Subcutaneous adipose tissue (tissue), 4 donors: ENCODE data around the gene VSTM2B. TPM values are rescaled to one million over a fixed set of nuclear protein-coding genes. Genes with fewer than 3 reads are reported as not detected.

Source experiments
- CTCF ChIP-seq: fragments of 450-650 bp; IDR thresholded peaks from one replicate; pipeline ENCODE4 v1.5.1; 2016; ENCODE audit warnings: low read depth, mild to moderate bottlenecking, control low read depth, antibody characterized with exemption, moderate library complexity
- total RNA-seq, 4 donors: library from RNA; depleted of rRNA; stranded (reverse); fragments of >200 nt; gene quantifications; one replicate each; pipeline ENCODE4 v1.1.0, GENCODE V29; 2016

VSTM2B gene
- total RNA-seq, 4 donors from 2014 or later = not detected

DNA sequence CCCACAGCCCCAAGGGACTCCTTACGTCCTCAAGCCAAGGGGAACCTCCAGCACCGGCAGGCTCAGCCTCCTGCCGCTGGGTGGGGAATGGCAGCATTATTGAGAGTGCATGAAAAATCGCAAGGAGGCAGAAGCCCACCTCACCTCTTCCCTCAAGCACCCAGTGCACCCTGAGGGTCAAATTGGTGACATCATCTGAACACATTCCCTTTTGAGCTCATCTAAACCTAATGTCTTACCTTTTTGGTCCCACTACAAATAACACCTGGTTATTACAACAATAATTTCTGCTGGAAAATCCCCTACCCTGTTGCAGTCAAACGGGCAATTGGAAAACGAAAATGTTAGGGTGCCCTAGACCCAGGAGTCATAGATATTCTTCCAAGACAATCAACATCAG lies 68.1 kb downstream of the VSTM2B start:
- no peak for TF ChIP-seq CTCF

DNA sequence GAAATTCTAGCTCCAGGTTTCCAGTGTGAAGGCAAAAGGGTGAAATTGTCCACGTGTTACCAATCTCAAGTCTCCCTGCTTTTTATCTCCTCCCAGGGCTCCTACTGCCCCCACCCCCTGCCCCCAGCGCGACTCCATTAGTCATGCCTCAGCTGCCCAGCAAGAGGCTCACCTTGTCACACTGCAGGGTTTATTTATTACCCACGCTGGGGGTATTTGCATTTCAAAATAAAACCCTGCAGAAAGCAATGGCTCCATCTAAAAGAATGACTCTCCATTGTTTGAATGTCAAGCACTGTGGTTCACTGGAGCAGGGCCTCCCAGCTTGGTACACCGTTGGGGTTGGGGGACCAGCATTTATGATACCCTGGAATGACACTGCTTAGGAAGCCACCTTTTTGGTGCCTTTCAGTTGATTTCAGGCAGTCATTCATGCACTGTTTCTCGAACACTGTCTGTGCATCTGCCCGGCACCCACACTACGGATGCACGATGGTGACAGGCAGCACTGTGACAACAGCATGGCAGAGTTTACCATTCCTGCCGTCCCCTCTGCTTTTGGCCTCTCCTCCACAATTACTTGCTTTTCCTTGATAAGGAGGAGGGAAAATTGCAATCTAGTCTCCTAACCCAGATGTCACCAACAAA lies 70.4 kb downstream of the VSTM2B start:
- TF ChIP-seq CTCF = no peak

GRCh38 chr19:29596885-29597525 lies 71.2 kb downstream of the VSTM2B start:
- no peak for TF ChIP-seq CTCF

DNA sequence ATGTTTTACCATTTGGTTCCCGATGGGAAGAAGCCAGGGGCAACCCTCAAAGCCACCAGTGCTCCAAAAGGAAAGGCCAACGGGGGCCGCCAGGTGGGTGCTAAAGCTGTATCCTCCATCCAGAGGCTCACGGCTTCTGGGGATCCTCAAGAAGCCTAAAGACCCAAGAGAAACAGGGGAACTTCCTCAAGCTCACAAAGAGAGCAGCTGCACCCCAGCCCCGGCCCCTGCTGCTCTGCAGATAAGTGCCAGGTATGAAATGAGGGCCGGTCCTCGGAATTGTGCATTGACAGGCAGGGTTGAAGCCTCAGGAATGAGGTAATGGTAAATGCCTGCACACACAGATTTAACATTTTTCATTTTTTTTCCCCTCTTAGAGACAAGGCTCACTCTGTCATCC lies 72.2 kb downstream of the VSTM2B start:
- no peak for TF ChIP-seq CTCF

DNA sequence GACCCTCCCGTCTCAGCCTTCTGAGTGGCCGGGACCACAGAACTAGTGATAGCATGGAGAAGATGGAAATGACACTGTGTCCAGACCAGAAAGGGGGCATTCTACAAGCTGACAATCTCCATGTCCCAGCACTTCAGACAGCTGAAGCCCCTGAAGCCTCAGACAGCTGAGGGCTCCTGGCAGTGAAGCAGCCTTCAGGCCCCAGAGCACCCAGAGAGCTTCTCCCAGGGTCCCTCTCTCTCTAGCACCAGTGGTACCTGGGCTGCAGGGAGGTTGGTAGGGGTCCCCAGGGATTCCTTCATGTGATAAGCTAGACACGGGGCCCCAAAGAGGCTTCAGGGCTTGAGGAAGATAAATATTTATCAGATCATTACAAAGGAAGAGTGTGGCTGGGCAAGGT lies 72.7 kb downstream of the VSTM2B start:
- TF ChIP-seq CTCF = no peak

DNA sequence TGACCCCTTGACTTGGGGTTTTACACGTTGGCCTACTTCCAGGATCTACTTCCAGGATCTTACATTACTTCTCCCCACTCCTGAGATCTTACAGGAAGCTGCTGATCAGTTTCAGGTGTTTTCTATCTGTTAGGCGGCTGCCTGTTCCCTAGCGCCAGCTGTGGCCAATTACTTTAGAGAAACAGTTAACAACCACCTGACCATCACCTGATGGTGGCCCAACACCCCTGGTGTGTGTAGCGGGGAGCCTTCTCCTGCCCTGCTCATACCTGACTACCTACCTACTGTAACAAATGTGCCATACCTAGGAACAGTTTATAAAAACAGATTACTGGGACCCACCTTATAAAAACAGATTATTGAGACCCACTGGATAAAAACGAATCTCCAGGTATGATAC lies 77.5 kb downstream of the VSTM2B start:
- no peak for TF ChIP-seq CTCF

DNA sequence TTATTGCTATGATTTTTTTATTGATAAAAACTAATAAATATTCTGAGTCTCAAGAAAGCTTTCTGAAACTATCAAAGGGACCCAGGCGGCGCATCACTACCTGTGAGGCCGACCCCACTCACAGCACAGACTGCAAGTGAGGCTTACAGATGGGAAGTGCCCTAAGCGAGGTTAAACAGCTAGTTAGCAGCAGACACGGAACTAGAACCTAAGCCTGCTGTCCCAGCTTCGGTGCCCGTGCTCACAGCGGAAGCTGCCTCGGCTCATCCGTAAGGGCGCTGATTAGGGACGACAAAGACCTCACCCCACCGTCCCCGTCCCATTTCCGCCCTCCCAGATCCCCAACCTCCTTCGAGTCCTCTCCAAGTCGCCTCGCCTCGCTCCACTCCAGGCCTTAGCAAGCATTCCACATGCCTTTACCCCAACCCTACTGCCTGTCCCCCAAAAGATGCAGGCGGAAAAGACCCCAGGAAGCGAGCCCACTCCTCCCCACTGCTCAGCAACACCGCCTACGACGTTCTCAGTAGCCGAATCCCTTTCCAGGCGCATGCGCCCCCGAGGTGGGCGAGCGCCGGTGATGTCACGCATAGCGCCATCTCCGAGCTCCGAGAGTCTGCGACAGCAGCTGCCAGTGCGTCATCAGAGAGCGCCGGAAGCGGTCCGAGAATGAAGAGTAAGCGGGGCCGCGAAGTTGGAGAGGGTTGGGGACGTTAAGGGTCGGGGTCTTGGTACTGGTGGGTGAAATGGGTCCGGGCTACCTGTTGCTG lies 80.0 kb downstream of the VSTM2B start, which contains the start of gene POP4:
TSS of gene POP4 (plus strand) at position 631 of the 767 bp plus-strand sequence. CDS start at position 667, 36 bp downstream.
- no peak for TF ChIP-seq CTCF
